BJ (cell line): ENCODE results near the gene NKIRAS2. TPM values are rescaled to one million over a fixed set of nuclear protein-coding genes. Genes with fewer than 3 reads are reported as not detected.

Experiments used
- CTCF ChIA-PET: fragments of 350-600 bp; formaldehyde crosslinking; extraction: SDS; loops from one replicate; lab custom pipeline; 2021; ENCODE audit warnings: antibody characterized with exemption, inconsistent platforms; lab: Yijun Ruan, JAX
- POLR2A ChIA-PET: fragments of 300-600 bp; sonication (Branson Sonifier 250); formaldehyde crosslinking; extraction: SDS; loops from one replicate; lab custom pipeline; 2021; ENCODE audit warnings: antibody characterized with exemption; lab: Charles Lee
- DNase-seq: peaks from one replicate; pipeline ENCODE4 v3.0.0-alpha.2; 2011; ENCODE audit warnings: low read depth
- H3K27me3 ChIP-seq: 2 replicates; pipeline ENCODE4 v1.6.0; 2011; ENCODE audit warnings: low read length; ENCODE audit not compliant: control insufficient read depth, insufficient read depth
- H3K36me3 ChIP-seq: 2 replicates; pipeline ENCODE4 v1.5.1; 2011; ENCODE audit warnings: low read length; ENCODE audit not compliant: control insufficient read depth, insufficient read depth
- H3K4me3 ChIP-seq: 2 replicates; pipeline ENCODE4 v1.5.1; 2011; ENCODE audit warnings: low read depth, mild to moderate bottlenecking, control low read depth, low read length
- polyA plus RNA-seq: library from polyadenylated mRNA; depleted of rRNA; stranded (reverse); fragments of >200 nt; gene quantifications from 2 replicates; pipeline ENCODE4 v1.2.3, GENCODE V29; 2011
- TF ChIP-seq, protein P1 (sequence below): IDR thresholded peaks from 2 replicates; pipeline ENCODE4 v1.5.1; 2011; ENCODE audit warnings: low read depth, mild to moderate bottlenecking, control low read depth, inconsistent platforms, low read length, moderate library complexity; ENCODE audit not compliant: insufficient read depth

The NKIRAS2 gene
- polyA plus RNA-seq, 1 experiment = 81.4 TPM

DNA sequence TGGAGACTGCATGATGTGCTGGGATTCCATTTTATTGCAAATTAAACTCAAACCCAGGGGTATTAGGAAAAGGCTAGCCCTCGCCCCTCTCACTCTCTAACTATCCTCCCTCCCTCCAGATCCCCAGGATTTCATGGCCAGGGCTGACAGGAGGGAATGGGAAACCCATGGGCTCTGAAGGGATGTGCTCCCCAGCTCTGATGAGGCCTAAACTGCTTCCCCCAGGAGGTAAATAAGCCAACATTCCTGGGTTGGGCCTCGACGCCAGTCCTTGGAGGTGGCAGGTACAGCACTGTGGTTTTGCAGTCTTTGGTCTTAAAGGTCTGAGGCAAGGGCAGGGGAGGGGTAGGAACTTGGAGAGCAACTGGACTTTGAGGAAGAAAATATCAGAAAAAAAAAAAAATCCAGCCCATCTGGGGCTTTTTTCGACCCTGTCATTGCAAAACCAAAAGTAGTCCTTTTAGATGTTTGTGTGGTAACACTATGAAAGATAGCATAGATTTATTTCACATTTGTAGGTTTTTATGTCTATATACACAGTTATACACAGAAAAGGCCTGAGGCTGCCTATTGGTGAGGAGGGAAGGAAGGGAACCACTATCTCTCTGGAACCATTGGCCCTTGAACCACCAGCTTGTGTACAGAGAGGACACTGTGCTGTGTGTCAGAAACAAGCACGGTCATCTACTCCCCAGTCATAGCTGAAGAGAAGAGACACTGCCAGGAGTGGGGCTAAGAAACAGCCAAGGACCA is 18.5 kb downstream of the NKIRAS2 start:
- H3K36me3 ChIP-seq = no peaks in the 10 kb centered on the region
- DNase-seq = no peak
- no peak overlapping the region for H3K4me3 ChIP-seq
- CTCF ChIA-PET = interaction anchor here (1.4 to 2.7 kb wide), 2 partner anchors 12 to 13 kb away, joined by 3 to 8 read pairs; no protein-coding TSS in a partner anchor
- H3K27me3 ChIP-seq = peaks cover 11% of the 10 kb centered on the region
- TF ChIP-seq, protein P1, sequence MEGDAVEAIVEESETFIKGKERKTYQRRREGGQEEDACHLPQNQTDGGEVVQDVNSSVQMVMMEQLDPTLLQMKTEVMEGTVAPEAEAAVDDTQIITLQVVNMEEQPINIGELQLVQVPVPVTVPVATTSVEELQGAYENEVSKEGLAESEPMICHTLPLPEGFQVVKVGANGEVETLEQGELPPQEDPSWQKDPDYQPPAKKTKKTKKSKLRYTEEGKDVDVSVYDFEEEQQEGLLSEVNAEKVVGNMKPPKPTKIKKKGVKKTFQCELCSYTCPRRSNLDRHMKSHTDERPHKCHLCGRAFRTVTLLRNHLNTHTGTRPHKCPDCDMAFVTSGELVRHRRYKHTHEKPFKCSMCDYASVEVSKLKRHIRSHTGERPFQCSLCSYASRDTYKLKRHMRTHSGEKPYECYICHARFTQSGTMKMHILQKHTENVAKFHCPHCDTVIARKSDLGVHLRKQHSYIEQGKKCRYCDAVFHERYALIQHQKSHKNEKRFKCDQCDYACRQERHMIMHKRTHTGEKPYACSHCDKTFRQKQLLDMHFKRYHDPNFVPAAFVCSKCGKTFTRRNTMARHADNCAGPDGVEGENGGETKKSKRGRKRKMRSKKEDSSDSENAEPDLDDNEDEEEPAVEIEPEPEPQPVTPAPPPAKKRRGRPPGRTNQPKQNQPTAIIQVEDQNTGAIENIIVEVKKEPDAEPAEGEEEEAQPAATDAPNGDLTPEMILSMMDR = no peak
- POLR2A ChIA-PET = no interaction called here

- ChIA-PET POLR2A (no interaction called here), CTCF (interaction anchor here (0.5 to 2.7 kb wide), 7 partner anchors 8 to 420 kb away, joined by 3 to 8 read pairs (median 3); partner anchors contain the start of gene C17orf113)
- Histone ChIP-seq H3K36me3 (no peaks in the 10 kb centered on the region), H3K4me3 (no peak overlapping the region), H3K27me3 (peaks cover 11% of the 10 kb centered on the region)
- TF ChIP-seq, protein P1 = no peak
- no peak for DNase-seq
These were observed 20.2 kb downstream of the NKIRAS2 start for GRCh38 chr17:42039794-42040763.

- no peak for DNase-seq
- H3K27me3 ChIP-seq = peaks cover 11% of the 10 kb centered on the region
- CTCF ChIA-PET = interaction anchor here (0.5 to 1.7 kb wide), 4 partner anchors 10 to 419 kb away, joined by 3 to 5 read pairs (median 4); partner anchors contain the start of gene C17orf113
- no peak overlapping the region for H3K4me3 ChIP-seq
- TF ChIP-seq, protein P1 = no peak
- POLR2A ChIA-PET = no interaction called here
- H3K36me3 ChIP-seq = no peaks in the 10 kb centered on the region
These were observed 20.9 kb downstream of the NKIRAS2 start for GRCh38 chr17:42040818-42041217.

GRCh38 chr17:42041619-42042018 is 21.7 kb downstream of the NKIRAS2 start:
- Histone ChIP-seq H3K4me3 (no peak overlapping the region), H3K36me3 (no peaks in the 10 kb centered on the region), H3K27me3 (peaks cover 10% of the 10 kb centered on the region)
- TF ChIP-seq, protein P1 = no peak
- POLR2A ChIA-PET = no interaction called here
- DNase-seq = no peak
- CTCF ChIA-PET = interaction anchor here (0.6 to 1.7 kb wide), 3 partner anchors 9 to 18 kb away, joined by 3 to 5 read pairs (median 3); partner anchors contain the start of gene C17orf113
